ENCODE data around the gene SH3GL2.

Gene SH3GL2

GRCh38 chr9:17832812-17833211 is 253.9 kb downstream of the SH3GL2 start:
- no peak overlapping the region for H3K27ac ChIP-seq
- TF ChIP-seq ZFX (IDR thresholded peaks at IDR 0.05; ENCODE audit: borderline replicate concordance) (no peak), CTCF (IDR thresholded peaks at IDR 0.05) (no peak)

DNA sequence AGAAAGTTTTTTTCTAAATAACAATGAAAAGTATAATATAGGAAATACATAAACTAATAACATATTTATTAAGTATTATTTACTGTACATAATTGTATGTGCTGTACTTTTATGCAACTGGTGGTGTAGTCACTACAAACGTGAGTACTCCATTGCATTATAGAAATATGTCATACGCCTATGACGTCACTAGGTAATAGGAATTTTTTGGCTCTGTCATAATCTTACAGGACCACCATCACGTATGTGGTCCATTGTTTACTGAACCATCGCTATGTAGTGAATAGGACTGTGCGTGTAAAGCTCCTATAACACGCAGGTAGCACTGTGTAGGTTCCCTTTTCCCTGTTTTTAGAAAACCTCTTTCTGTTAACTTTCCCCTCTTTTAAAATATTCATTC is 255.0 kb downstream of the SH3GL2 start:
- H3K27ac ChIP-seq = no peak overlapping the region

DNA sequence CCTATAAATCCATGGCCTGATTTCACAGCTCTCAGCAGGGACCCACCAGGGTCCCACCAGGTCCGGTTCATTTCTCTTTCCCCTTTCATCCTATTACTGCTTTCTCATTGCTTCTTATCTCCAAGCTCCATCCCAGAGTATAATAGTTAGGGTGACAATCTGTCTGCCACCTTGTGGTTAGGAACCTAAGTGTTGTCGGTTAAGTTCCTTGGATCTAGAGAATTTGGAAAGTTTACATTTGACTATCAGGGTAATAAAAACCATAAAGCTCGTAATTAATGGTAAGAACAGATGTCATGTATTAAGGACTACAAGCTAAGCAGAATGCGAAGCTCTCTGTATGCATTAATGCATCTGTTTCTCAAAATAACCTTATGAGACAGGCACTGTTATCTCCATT is 259.1 kb downstream of the SH3GL2 start:
- no peak overlapping the region for H3K27ac ChIP-seq
- peak; percentile 36 for TF ChIP-seq CTCF (IDR thresholded peaks at IDR 0.05)
- TF ChIP-seq ZFX (IDR thresholded peaks at IDR 0.05; ENCODE audit: borderline replicate concordance) = no peak

More for the DNA sequence above, 255.0 kb downstream of the SH3GL2 start:
- TF ChIP-seq CTCF (IDR thresholded peaks at IDR 0.05) (no peak), ZFX (IDR thresholded peaks at IDR 0.05; ENCODE audit: borderline replicate concordance) (no peak)

DNA sequence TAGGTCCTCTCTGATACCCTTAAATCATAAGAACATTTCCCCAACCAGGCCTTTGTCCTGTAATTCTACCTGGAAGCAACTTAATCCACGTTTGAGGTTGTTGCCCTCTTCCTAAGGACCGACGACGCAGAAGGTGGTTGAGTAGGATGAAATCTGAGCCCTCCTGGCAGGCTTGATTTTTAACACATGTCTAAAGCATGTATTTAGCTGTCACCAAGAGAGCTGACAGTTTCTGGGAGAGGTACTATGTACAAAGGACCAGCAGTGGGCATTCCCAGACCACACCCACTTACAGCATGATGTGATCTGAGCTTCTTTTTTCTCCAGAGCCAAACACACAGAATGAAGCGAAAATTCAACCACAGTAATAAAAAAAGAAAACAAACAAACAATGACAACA is 260.9 kb downstream of the SH3GL2 start:
- TF ChIP-seq ZFX (IDR thresholded peaks at IDR 0.05; ENCODE audit: borderline replicate concordance) (no peak), CTCF (IDR thresholded peaks at IDR 0.05) (no peak)
- no peak overlapping the region for H3K27ac ChIP-seq

- H3K27ac ChIP-seq = no peak overlapping the region
- TF ChIP-seq CTCF (IDR thresholded peaks at IDR 0.05) = no peak
- TF ChIP-seq ZFX (IDR thresholded peaks at IDR 0.05; ENCODE audit: borderline replicate concordance) = no peak
Measured at GRCh38 chr9:17843236-17843635, 264.4 kb downstream of the SH3GL2 start.

Data from 22Rv1 (cell line).